Measurements from ENCODE around the gene ARID5A. TPM values are rescaled to one million over a fixed set of nuclear protein-coding genes. Genes with fewer than 3 reads are reported as not detected.

The ARID5A gene
- total and polyA plus RNA-seq, 2 experiments from 2014 or later: 5.5 to 7.7 TPM

DNA sequence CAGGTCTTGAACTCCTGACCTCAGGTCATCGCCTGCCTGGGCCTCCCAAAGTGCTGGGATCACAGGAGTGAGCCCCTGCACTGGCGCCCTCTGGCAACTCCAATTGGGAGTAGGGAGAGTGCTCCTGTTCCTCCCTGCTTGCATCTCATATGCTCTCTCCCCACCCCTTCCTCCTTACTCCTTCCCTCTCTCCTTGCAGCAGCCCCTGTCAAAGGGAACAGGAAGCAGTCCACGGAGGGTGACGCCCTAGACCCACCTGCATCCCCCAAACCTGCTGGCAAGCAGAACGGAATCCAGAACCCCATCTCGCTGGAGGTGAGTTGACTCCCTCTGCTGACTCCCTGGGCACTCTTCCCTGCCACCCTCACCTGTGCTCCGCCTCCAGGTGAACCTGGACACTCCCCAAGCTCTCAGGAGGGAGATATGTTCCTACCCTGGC is 10.7 kb downstream of the ARID5A start:
- peaks cover 22% of the 10 kb centered on the region for H3K36me3 Mint-ChIP-seq (ENCODE audit: low read depth)
- H3K4me1 ChIP-seq (ENCODE audit: insufficient read depth): peaks cover 11% of the 10 kb centered on the region
- no peaks in the 10 kb centered on the region for H3K36me3 ChIP-seq (ENCODE audit: insufficient read depth)
- H3K27me3 ChIP-seq (ENCODE audit: insufficient read depth): no peaks in the 10 kb centered on the region
- H3K27me3 Mint-ChIP-seq (ENCODE audit: insufficient read depth, low read depth, poor library complexity): peaks cover 9% of the 10 kb centered on the region
- peak overlapping the region; percentile 93 for H3K27ac Mint-ChIP-seq
- peaks cover 23% of the 10 kb centered on the region for H3K4me1 Mint-ChIP-seq
- H2AFZ ChIP-seq: no peak overlapping the region
- DNase-seq (ENCODE audit: low spot score): peak; percentile 65
- H3F3A ChIP-seq (replicated peaks; ENCODE audit: low read depth): peaks cover 8% of the 10 kb centered on the region; the same call in 1 of the 2 replicates
- H4K20me1 ChIP-seq (replicated peaks; ENCODE audit: insufficient read depth): no peaks in the 10 kb centered on the region
- peaks cover 10% of the 10 kb centered on the region; the same call in 1 of the 2 replicates for H3K9me2 ChIP-seq (ENCODE audit: insufficient read depth)
- H3K4me3 ChIP-seq: peak overlapping the region; percentile 34; the same call in 1 of the 2 replicates
- peak overlapping the region; percentile 40 for H3K4me3 Mint-ChIP-seq
- peak overlapping the region; percentile 50 for H3K4me2 ChIP-seq
- TF ChIP-seq, protein P1, sequence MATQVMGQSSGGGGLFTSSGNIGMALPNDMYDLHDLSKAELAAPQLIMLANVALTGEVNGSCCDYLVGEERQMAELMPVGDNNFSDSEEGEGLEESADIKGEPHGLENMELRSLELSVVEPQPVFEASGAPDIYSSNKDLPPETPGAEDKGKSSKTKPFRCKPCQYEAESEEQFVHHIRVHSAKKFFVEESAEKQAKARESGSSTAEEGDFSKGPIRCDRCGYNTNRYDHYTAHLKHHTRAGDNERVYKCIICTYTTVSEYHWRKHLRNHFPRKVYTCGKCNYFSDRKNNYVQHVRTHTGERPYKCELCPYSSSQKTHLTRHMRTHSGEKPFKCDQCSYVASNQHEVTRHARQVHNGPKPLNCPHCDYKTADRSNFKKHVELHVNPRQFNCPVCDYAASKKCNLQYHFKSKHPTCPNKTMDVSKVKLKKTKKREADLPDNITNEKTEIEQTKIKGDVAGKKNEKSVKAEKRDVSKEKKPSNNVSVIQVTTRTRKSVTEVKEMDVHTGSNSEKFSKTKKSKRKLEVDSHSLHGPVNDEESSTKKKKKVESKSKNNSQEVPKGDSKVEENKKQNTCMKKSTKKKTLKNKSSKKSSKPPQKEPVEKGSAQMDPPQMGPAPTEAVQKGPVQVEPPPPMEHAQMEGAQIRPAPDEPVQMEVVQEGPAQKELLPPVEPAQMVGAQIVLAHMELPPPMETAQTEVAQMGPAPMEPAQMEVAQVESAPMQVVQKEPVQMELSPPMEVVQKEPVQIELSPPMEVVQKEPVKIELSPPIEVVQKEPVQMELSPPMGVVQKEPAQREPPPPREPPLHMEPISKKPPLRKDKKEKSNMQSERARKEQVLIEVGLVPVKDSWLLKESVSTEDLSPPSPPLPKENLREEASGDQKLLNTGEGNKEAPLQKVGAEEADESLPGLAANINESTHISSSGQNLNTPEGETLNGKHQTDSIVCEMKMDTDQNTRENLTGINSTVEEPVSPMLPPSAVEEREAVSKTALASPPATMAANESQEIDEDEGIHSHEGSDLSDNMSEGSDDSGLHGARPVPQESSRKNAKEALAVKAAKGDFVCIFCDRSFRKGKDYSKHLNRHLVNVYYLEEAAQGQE (IDR thresholded peaks at IDR 0.05; ENCODE audit: unreplicated experiment): no peak
- TF ChIP-seq, protein P2, sequence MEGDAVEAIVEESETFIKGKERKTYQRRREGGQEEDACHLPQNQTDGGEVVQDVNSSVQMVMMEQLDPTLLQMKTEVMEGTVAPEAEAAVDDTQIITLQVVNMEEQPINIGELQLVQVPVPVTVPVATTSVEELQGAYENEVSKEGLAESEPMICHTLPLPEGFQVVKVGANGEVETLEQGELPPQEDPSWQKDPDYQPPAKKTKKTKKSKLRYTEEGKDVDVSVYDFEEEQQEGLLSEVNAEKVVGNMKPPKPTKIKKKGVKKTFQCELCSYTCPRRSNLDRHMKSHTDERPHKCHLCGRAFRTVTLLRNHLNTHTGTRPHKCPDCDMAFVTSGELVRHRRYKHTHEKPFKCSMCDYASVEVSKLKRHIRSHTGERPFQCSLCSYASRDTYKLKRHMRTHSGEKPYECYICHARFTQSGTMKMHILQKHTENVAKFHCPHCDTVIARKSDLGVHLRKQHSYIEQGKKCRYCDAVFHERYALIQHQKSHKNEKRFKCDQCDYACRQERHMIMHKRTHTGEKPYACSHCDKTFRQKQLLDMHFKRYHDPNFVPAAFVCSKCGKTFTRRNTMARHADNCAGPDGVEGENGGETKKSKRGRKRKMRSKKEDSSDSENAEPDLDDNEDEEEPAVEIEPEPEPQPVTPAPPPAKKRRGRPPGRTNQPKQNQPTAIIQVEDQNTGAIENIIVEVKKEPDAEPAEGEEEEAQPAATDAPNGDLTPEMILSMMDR (conservative IDR thresholded peaks at IDR 0.05; ENCODE audit: low read depth in 2 of 2): peak in 1 of 2 experiments; percentile 33; a peak in 2 of 4 replicates
- H3K27ac ChIP-seq (ENCODE audit: low read depth): peak overlapping the region; percentile 3; the same call in 1 of the 2 replicates
- H3K9me3 Mint-ChIP-seq: peaks cover 8% of the 10 kb centered on the region; the same call in 2 of the 3 replicates
- peak; percentile 53 for ATAC-seq
- H3K79me2 ChIP-seq (replicated peaks; ENCODE audit: insufficient read depth): no peaks in the 10 kb centered on the region

DNA sequence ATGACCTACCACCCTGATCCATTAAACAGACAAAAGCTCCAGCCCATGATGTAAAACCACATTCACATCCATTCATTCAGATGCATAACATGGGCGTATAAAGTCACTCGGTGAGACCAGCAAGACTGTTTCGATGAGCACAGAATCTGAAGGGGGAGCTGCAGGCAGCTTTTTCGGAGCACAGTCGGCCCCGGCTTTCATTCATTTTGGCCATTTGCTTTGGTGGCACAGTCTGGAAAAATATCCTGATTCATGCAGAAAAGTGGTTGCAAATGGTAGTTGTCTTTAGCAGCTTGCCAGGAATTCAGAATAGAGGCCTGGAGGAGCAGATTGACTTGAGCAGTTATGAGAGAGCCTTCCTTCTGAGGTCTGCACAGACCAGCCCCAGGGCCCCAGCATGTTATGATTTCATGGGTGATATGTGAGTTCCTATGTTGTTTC is 11.2 kb downstream of the ARID5A start:
- TF ChIP-seq, protein P2 (conservative IDR thresholded peaks at IDR 0.05; ENCODE audit: low read depth in 2 of 2): peak; percentile 25 to 41; a peak in 2 of 4 replicates
- no peak for TF ChIP-seq ZNF114 (CRISPR knock-in tag; IDR thresholded peaks at IDR 0.05)
- no peak for TF ChIP-seq JUNB (IDR thresholded peaks at IDR 0.05; ENCODE audit: unreplicated experiment)
- Histone ChIP-seq H3K4me3 (peak overlapping the region; percentile 34; the same call in 1 of the 2 replicates), H4K20me1 (replicated peaks; ENCODE audit: insufficient read depth) (no peaks in the 10 kb centered on the region), H3F3A (replicated peaks; ENCODE audit: low read depth) (peaks cover 8% of the 10 kb centered on the region; the same call in 1 of the 2 replicates), H3K27ac (ENCODE audit: low read depth) (peak overlapping the region; percentile 3; the same call in 1 of the 2 replicates), H3K79me2 (replicated peaks; ENCODE audit: insufficient read depth) (no peaks in the 10 kb centered on the region), H3K9me2 (ENCODE audit: insufficient read depth) (peaks cover 10% of the 10 kb centered on the region; the same call in 1 of the 2 replicates), H3K4me2 (peak overlapping the region; percentile 50), H2AFZ (no peak overlapping the region), H3K4me1 (ENCODE audit: insufficient read depth) (peaks cover 11% of the 10 kb centered on the region), H3K27me3 (ENCODE audit: insufficient read depth) (no peaks in the 10 kb centered on the region), H3K36me3 (ENCODE audit: insufficient read depth) (no peaks in the 10 kb centered on the region)
- ATAC-seq: peak; percentile 18
- peak; percentile 60 for DNase-seq (ENCODE audit: low spot score)
- H3K9me3 Mint-ChIP-seq: peaks cover 8% of the 10 kb centered on the region; the same call in 2 of the 3 replicates
- H3K4me3 Mint-ChIP-seq: peak overlapping the region; percentile 40
- peaks cover 9% of the 10 kb centered on the region for H3K27me3 Mint-ChIP-seq (ENCODE audit: insufficient read depth, low read depth, poor library complexity)
- H3K36me3 Mint-ChIP-seq (ENCODE audit: low read depth): peaks cover 22% of the 10 kb centered on the region
- peaks cover 23% of the 10 kb centered on the region for H3K4me1 Mint-ChIP-seq
- H3K27ac Mint-ChIP-seq: peak overlapping the region; percentile 93
